RPMI8226 (cell line): ENCODE measurements around the gene JPH3.

Experiments
- DNase-seq: peaks from one replicate; pipeline ENCODE4 v3.0.0-alpha.2; 2015

Gene JPH3

GRCh38 chr16:87744750-87745514 is 142.6 kb downstream of the JPH3 start:
- no peak for DNase-seq

- no peak for DNase-seq
Observed at GRCh38 chr16:87746178-87746577, 143.9 kb downstream of the JPH3 start.
